H9 (cell line): ENCODE measurements around the gene ANO3. TPM values are rescaled to one million over a fixed set of nuclear protein-coding genes. Genes with fewer than 3 reads are reported as not detected.

ENCODE experiments used
- DNase-seq: peaks from one replicate; pipeline ENCODE4 v3.0.0-alpha.2; 2017
- H2AFZ ChIP-seq: one replicate; pipeline ENCODE4 v1.6.1; 2013; ENCODE audit warnings: mild to moderate bottlenecking, low read length, control low read depth, moderate library complexity
- H2AK5ac ChIP-seq: 2 replicates; pipeline ENCODE4 v1.6.1; 2013; ENCODE audit warnings: low read length, control low read depth, mixed read lengths; ENCODE audit not compliant: insufficient read length
- H2BK120ac ChIP-seq: one replicate; pipeline ENCODE4 v1.6.1; 2013; ENCODE audit warnings: low read depth, mild to moderate bottlenecking, low read length, control low read depth, inconsistent platforms; ENCODE audit not compliant: poor library complexity, severe bottlenecking
- H2BK12ac ChIP-seq: 2 replicates; pipeline ENCODE4 v1.6.1; 2013; ENCODE audit warnings: low read length, control low read depth, mixed read lengths, low read depth; ENCODE audit not compliant: insufficient read length
- H2BK15ac ChIP-seq: 2 replicates; pipeline ENCODE4 v1.6.1; 2013; ENCODE audit warnings: low read depth, low read length, control low read depth
- H2BK20ac ChIP-seq: one replicate; pipeline ENCODE4 v1.6.1; 2013; ENCODE audit warnings: low read depth, mild to moderate bottlenecking, low read length, control low read depth, inconsistent platforms; ENCODE audit not compliant: poor library complexity, severe bottlenecking
- H2BK5ac ChIP-seq: 2 replicates; pipeline ENCODE4 v1.6.1; 2013; ENCODE audit warnings: low read length, control low read depth, mixed read lengths; ENCODE audit not compliant: insufficient read length
- H3K14ac ChIP-seq: 2 replicates; pipeline ENCODE4 v1.6.1; 2013; ENCODE audit warnings: low read length, control low read depth; ENCODE audit not compliant: insufficient read depth
- H3K18ac ChIP-seq: 2 replicates; pipeline ENCODE4 v1.6.1; 2013; ENCODE audit warnings: low read depth, mild to moderate bottlenecking, mixed read lengths, low read length, control low read depth; ENCODE audit not compliant: insufficient read length
- H3K23ac ChIP-seq: 2 replicates; pipeline ENCODE4 v1.6.1; 2013; ENCODE audit warnings: low read length, control low read depth, mixed read lengths, low read depth; ENCODE audit not compliant: insufficient read length
- H3K23me2 ChIP-seq: 2 replicates; pipeline ENCODE4 v1.6.1; 2013; ENCODE audit warnings: low read depth, mild to moderate bottlenecking, mixed read lengths, low read length, control low read depth; ENCODE audit not compliant: insufficient read length, poor library complexity, severe bottlenecking
- H3K27ac ChIP-seq: 2 replicates; pipeline ENCODE4 v1.5.1; 2013; ENCODE audit warnings: low read length, control low read depth, mixed read lengths, low read depth; ENCODE audit not compliant: insufficient read length
- H3K27me3 ChIP-seq: 2 replicates; pipeline ENCODE4 v1.6.1; 2013; ENCODE audit warnings: low read length, control low read depth, inconsistent platforms; ENCODE audit not compliant: insufficient read depth
- H3K4ac ChIP-seq: 2 replicates; pipeline ENCODE4 v1.6.1; 2013; ENCODE audit warnings: low read depth, mild to moderate bottlenecking, control low read depth, inconsistent platforms, low read length, moderate library complexity
- H3K4me1 ChIP-seq: 2 replicates; pipeline ENCODE4 v1.6.1; 2013; ENCODE audit warnings: low read length, control low read depth, inconsistent platforms; ENCODE audit not compliant: insufficient read depth
- H3K4me2 ChIP-seq: 2 replicates; pipeline ENCODE4 v1.6.1; 2013; ENCODE audit warnings: low read length, control low read depth, mixed read lengths; ENCODE audit not compliant: insufficient read length, insufficient read depth
- H3K56ac ChIP-seq: 2 replicates; pipeline ENCODE4 v1.6.1; 2013; ENCODE audit warnings: low read depth, mild to moderate bottlenecking, mixed read lengths, low read length, control low read depth; ENCODE audit not compliant: insufficient read length
- H3K79me1 ChIP-seq: 2 replicates; pipeline ENCODE4 v1.6.1; 2013; ENCODE audit warnings: low read depth, mild to moderate bottlenecking, moderate library complexity, low read length, control low read depth, inconsistent platforms; ENCODE audit not compliant: insufficient read depth, poor library complexity, severe bottlenecking
- H3K79me2 ChIP-seq: 2 replicates; pipeline ENCODE4 v1.6.1; 2013; ENCODE audit warnings: low read length, control low read depth, inconsistent platforms; ENCODE audit not compliant: insufficient read depth
- H3K9ac ChIP-seq: 2 replicates; pipeline ENCODE4 v1.6.1; 2013; ENCODE audit warnings: low read length, control low read depth, mixed read lengths; ENCODE audit not compliant: insufficient read length; ENCODE audit errors: extremely low read depth
- H3K9me3 ChIP-seq: one replicate; pipeline ENCODE4 v1.6.1; 2013; ENCODE audit warnings: low read depth, low read length, inconsistent platforms; ENCODE audit not compliant: control insufficient read depth
- H3T11ph ChIP-seq: one replicate; pipeline ENCODE4 v1.6.1; 2013; ENCODE audit warnings: mild to moderate bottlenecking, low read length, control low read depth, inconsistent platforms
- H4K20me1 ChIP-seq: one replicate; pipeline ENCODE4 v1.6.1; 2013; ENCODE audit not compliant: control insufficient read depth, insufficient read length, insufficient read depth
- H4K5ac ChIP-seq: 2 replicates; pipeline ENCODE4 v1.6.1; 2013; ENCODE audit warnings: low read depth, mild to moderate bottlenecking, mixed read lengths, low read length, control low read depth; ENCODE audit not compliant: insufficient read length
- H4K8ac ChIP-seq: replicated peaks from 2 replicates; pipeline ENCODE4 v1.6.1; 2013; ENCODE audit warnings: low read length, control low read depth, mixed read lengths, low read depth; ENCODE audit not compliant: insufficient read length
- H4K91ac ChIP-seq: 2 replicates; pipeline ENCODE4 v1.6.1; 2013; ENCODE audit warnings: low read depth, mild to moderate bottlenecking, moderate library complexity, mixed read lengths, low read length, control low read depth; ENCODE audit not compliant: insufficient read length
- H3K27ac Mint-ChIP-seq, 3 experiments: 2 replicates in 2 of 3; 3 replicates in 1 of 3; pipeline ENCODE4 v1.8.0; 2020 to 2021; ENCODE audit warnings: mixed read lengths in 3 of 3, mild to moderate bottlenecking in 1 of 3, moderate library complexity in 1 of 3
- H3K27me3 Mint-ChIP-seq: 2 replicates; pipeline ENCODE4 v1.8.0; 2021; ENCODE audit warnings: low read depth, mild to moderate bottlenecking, moderate library complexity, mixed read lengths
- H3K36me3 Mint-ChIP-seq, 3 experiments: 2 replicates in 2 of 3; 3 replicates in 1 of 3; pipeline ENCODE4 v1.8.0; 2020 to 2021; ENCODE audit warnings: low read depth in 3 of 3, mixed read lengths in 3 of 3; ENCODE audit not compliant: insufficient read depth in 1 of 3
- H3K4me1 Mint-ChIP-seq, 2 experiments: 2 replicates each; pipeline ENCODE4 v1.8.0; 2020; ENCODE audit warnings: mixed read lengths in 2 of 2
- H3K4me3 Mint-ChIP-seq, 2 experiments: 2 replicates in 1 of 2; 3 replicates in 1 of 2; pipeline ENCODE4 v1.8.0; 2020 to 2021; ENCODE audit warnings: mild to moderate bottlenecking in 2 of 2, mixed read lengths in 2 of 2, moderate library complexity in 1 of 2
- H3K9me3 Mint-ChIP-seq, 2 experiments: 2 replicates in 1 of 2; 3 replicates in 1 of 2; pipeline ENCODE4 v1.8.0; 2020; ENCODE audit warnings: mild to moderate bottlenecking in 2 of 2, mixed read lengths in 2 of 2, moderate library complexity in 1 of 2
- CTCF ChIP-seq: fragments of 200-600 bp; sonication (generic); conservative IDR thresholded peaks from 3 replicates; pipeline ENCODE4 v1.8.0; 2021; ENCODE audit warnings: antibody characterized with exemption, mild to moderate bottlenecking
- WGBS: extraction: QIAGEN DNeasy Blood & Tissue Kit; methylation state at CpG from one replicate; pipeline ENCODE4 v1.1.7; 2013; ENCODE audit warnings: missing lambda C conversion rate, low lambda C conversion rate, mixed read lengths; ENCODE audit not compliant: insufficient read length; ENCODE audit errors: extremely low coverage; 5-methylcytosine and 5-hydroxymethylcytosine counted together
- total RNA-seq: library from RNA; stranded (reverse); gene quantifications from 2 replicates; pipeline ENCODE4 v1.2.1, GENCODE V29; 2021

ANO3 gene
- total RNA-seq, 1 experiment from 2014 or later: not detected

GRCh38 chr11:26512196-26512595 lies 180.3 kb downstream of the ANO3 start:
- Histone ChIP-seq H2BK5ac (no peak overlapping the region), H3K18ac (no peak overlapping the region), H3K23ac (no peak overlapping the region), H3K4me1 (no peaks in the 10 kb centered on the region), H3K9ac (no peak overlapping the region), H2AK5ac (no peak overlapping the region), H2AFZ (no peak overlapping the region), H3K27ac (no peak overlapping the region), H3K4me2 (no peak overlapping the region), H3K9me3 (no peaks in the 10 kb centered on the region), H3K27me3 (no peaks in the 10 kb centered on the region), H2BK15ac (no peak overlapping the region), H3K79me1 (no peaks in the 10 kb centered on the region), H4K91ac (no peak overlapping the region), H2BK12ac (no peak overlapping the region), H2BK120ac (no peak overlapping the region), H3T11ph (no peak overlapping the region), H3K79me2 (no peaks in the 10 kb centered on the region), H4K5ac (no peak overlapping the region), H3K56ac (no peak overlapping the region), H3K23me2 (no peaks in the 10 kb centered on the region), H3K14ac (no peak overlapping the region), H4K8ac (no peak overlapping the region), H3K4ac (no peak overlapping the region), H4K20me1 (no peaks in the 10 kb centered on the region), H2BK20ac (no peak overlapping the region)
- Mint-ChIP-seq H3K4me3 (no peak overlapping the region), H3K36me3 (no peaks in the 10 kb centered on the region), H3K27ac (no peak overlapping the region), H3K9me3 (no peaks in the 10 kb centered on the region), H3K4me1 (no peaks in the 10 kb centered on the region), H3K27me3 (no peaks in the 10 kb centered on the region)
- no CpG with 5 or more reads among the region's 2 CpGs for WGBS
- TF ChIP-seq CTCF: no peak
- DNase-seq: no peak
